PC-3 (cell line): ENCODE data around the gene ABTB2. TPM values are rescaled to one million over a fixed set of nuclear protein-coding genes. Genes with fewer than 3 reads are reported as not detected.

Experiments
- ATAC-seq: fragments of 200-7000 bp; cut with Tn5 transposase; 2 replicates; pipeline ENCODE4 v1.9.1; 2020; ENCODE audit warnings: mild to moderate bottlenecking, moderate library complexity
- BruUV-seq: library from RNA; stranded (reverse); fragments of 400-500 nt; replicated peaks from 2 replicates; lab custom pipeline; 2021; lab: Mats Ljungman, UMichigan
- CTCF ChIA-PET: fragments of 300-600 bp; sonication (Branson Sonifier 250); formaldehyde crosslinking; loops from one replicate; lab custom pipeline; 2022; ENCODE audit warnings: antibody characterized with exemption; lab: Charles Lee
- POLR2A ChIA-PET: fragments of 300-600 bp; sonication (Branson Sonifier 250); formaldehyde crosslinking; loops from one replicate; lab custom pipeline; 2022; ENCODE audit warnings: antibody characterized with exemption; ENCODE audit not compliant: unreplicated experiment; lab: Charles Lee
- DNase-seq: peaks from one replicate; pipeline ENCODE4 v3.0.0-alpha.2; 2015
- H2AFZ ChIP-seq: fragments of 300-600 bp; sonication (generic); 2 replicates; pipeline ENCODE4 v1.6.0; 2016; ENCODE audit warnings: antibody characterized with exemption, low read length
- H3F3A ChIP-seq: fragments of 300-600 bp; sonication (generic); one replicate; pipeline ENCODE4 v1.6.0; 2017; ENCODE audit warnings: antibody characterized with exemption, low read length, control low read depth, mild to moderate bottlenecking; ENCODE audit not compliant: unreplicated experiment
- H3K27ac ChIP-seq: fragments of 300-600 bp; sonication (generic); 2 replicates; pipeline ENCODE4 v1.5.1; 2016; ENCODE audit warnings: mild to moderate bottlenecking, low read length
- H3K27me3 ChIP-seq: fragments of 300-600 bp; sonication (generic); 2 replicates; pipeline ENCODE4 v1.6.1; 2016; ENCODE audit warnings: low read length, mixed read lengths
- H3K36me3 ChIP-seq: fragments of 300-600 bp; sonication (generic); 2 replicates; pipeline ENCODE4 v1.6.1; 2016; ENCODE audit warnings: low read depth, mixed run types, low read length, mixed read lengths
- H3K4me1 ChIP-seq: fragments of 300-600 bp; sonication (generic); 2 replicates; pipeline ENCODE4 v1.5.1; 2016; ENCODE audit warnings: low read length; ENCODE audit not compliant: insufficient read depth
- H3K4me2 ChIP-seq: fragments of 300-600 bp; sonication (generic); 2 replicates; pipeline ENCODE4 v1.6.0; 2016; ENCODE audit warnings: low read length
- H3K4me3 ChIP-seq: fragments of 300-600 bp; sonication (generic); 2 replicates; pipeline ENCODE4 v1.5.1; 2016; ENCODE audit warnings: mild to moderate bottlenecking, low read length, mixed read lengths
- H3K79me2 ChIP-seq: fragments of 300-600 bp; sonication (generic); 2 replicates; pipeline ENCODE4 v1.6.1; 2017; ENCODE audit warnings: low read length, mixed read lengths
- H3K9ac ChIP-seq: fragments of 300-600 bp; sonication (generic); 2 replicates; pipeline ENCODE4 v1.6.0; 2016; ENCODE audit warnings: mild to moderate bottlenecking, low read length
- H3K9me2 ChIP-seq: fragments of 300-600 bp; sonication (generic); replicated peaks from 2 replicates; pipeline ENCODE4 v1.6.1; 2016; ENCODE audit warnings: mixed run types, low read length, mixed read lengths
- H3K9me3 ChIP-seq: fragments of 300-600 bp; sonication (generic); 2 replicates; pipeline ENCODE4 v1.6.1; 2016; ENCODE audit warnings: low read length, mixed read lengths
- H4K20me1 ChIP-seq: fragments of 300-600 bp; sonication (generic); 2 replicates; pipeline ENCODE4 v1.6.1; 2016; ENCODE audit warnings: low read length, mixed read lengths
- CTCF ChIP-seq: fragments of 300-600 bp; sonication (generic); conservative IDR thresholded peaks from 2 replicates; pipeline ENCODE4 v1.5.1; 2017; ENCODE audit warnings: antibody characterized with exemption, low read depth, mild to moderate bottlenecking, low read length
- EZH2 ChIP-seq: fragments of 300-600 bp; sonication (generic); IDR thresholded peaks from one replicate; pipeline ENCODE4 v1.6.1; 2017; ENCODE audit warnings: antibody characterized with exemption, mild to moderate bottlenecking, low read length; ENCODE audit not compliant: unreplicated experiment
- EZH2phosphoT487 ChIP-seq: fragments of 300-600 bp; sonication (generic); IDR thresholded peaks from 2 replicates; pipeline ENCODE4 v1.6.1; 2018; ENCODE audit warnings: mild to moderate bottlenecking, antibody characterized with exemption, low read length, borderline replicate concordance
- intact Hi-C: fragments of 100-400 bp; cut with micrococcal nuclease; formaldehyde crosslinking; loops from 2 replicates; pipeline ENCODE4 v1.9.0; 2023
- total RNA-seq: library from RNA; depleted of rRNA; stranded (reverse); fragments of >200 nt; gene quantifications from 2 replicates; pipeline ENCODE4 v1.2.3, GENCODE V29; 2014

The ABTB2 gene
- total RNA-seq, 1 experiment from 2014 or later: 5.2 TPM

- BruUV-seq: no TSS peak
- no peak overlapping the region for H3K9ac ChIP-seq
- no peak overlapping the region for H3K4me3 ChIP-seq
- TF ChIP-seq EZH2 (no peak), CTCF (no peak)
- ChIA-PET CTCF (no interaction called here), POLR2A (no interaction called here)
- ATAC-seq: no peak
- H3K36me3 ChIP-seq: no peaks in the 10 kb centered on the region
- H3K4me2 ChIP-seq: no peak overlapping the region
- no peak for DNase-seq
- intact Hi-C loops: no loop called here
- H3K9me3 ChIP-seq: no peaks in the 10 kb centered on the region
- no peaks in the 10 kb centered on the region for H4K20me1 ChIP-seq
- no peaks in the 10 kb centered on the region for H3K9me2 ChIP-seq
- H2AFZ ChIP-seq: no peak overlapping the region
- no peaks in the 10 kb centered on the region for H3K79me2 ChIP-seq
- no peak overlapping the region for H3K27ac ChIP-seq
- H3K27me3 ChIP-seq: no peaks in the 10 kb centered on the region
- H3F3A ChIP-seq: no peaks in the 10 kb centered on the region
- H3K4me1 ChIP-seq: peaks cover 31% of the 10 kb centered on the region
Observed at GRCh38 chr11:34191578-34191977, 166.2 kb downstream of the ABTB2 start.

- Histone ChIP-seq H3K4me1 (peaks cover 31% of the 10 kb centered on the region), H3F3A (no peaks in the 10 kb centered on the region), H3K9me2 (no peaks in the 10 kb centered on the region), H2AFZ (no peak overlapping the region), H3K9ac (no peak overlapping the region), H3K36me3 (no peaks in the 10 kb centered on the region), H3K27me3 (no peaks in the 10 kb centered on the region), H3K9me3 (no peaks in the 10 kb centered on the region), H3K79me2 (no peaks in the 10 kb centered on the region), H4K20me1 (no peaks in the 10 kb centered on the region), H3K4me3 (no peak overlapping the region), H3K4me2 (no peak overlapping the region), H3K27ac (no peak overlapping the region)
- DNase-seq (no peak), ATAC-seq (no peak)
- CTCF ChIA-PET: no interaction called here
- intact Hi-C loops: no loop called here
- POLR2A ChIA-PET: no interaction called here
- TF ChIP-seq EZH2phosphoT487: no peak
- TF ChIP-seq EZH2: no peak
- TF ChIP-seq CTCF: no peak
- BruUV-seq: no TSS peak
Observed at GRCh38 chr11:34190192-34191139, 167.3 kb downstream of the ABTB2 start.

GRCh38 chr11:34189191-34189590 is 168.6 kb downstream of the ABTB2 start:
- Histone ChIP-seq H3K4me1 (peaks cover 21% of the 10 kb centered on the region), H3K4me3 (no peak overlapping the region), H3K27ac (no peak overlapping the region), H4K20me1 (no peaks in the 10 kb centered on the region), H2AFZ (no peak overlapping the region), H3K9me2 (no peaks in the 10 kb centered on the region), H3K9ac (no peak overlapping the region), H3K27me3 (no peaks in the 10 kb centered on the region), H3K9me3 (no peaks in the 10 kb centered on the region), H3K36me3 (no peaks in the 10 kb centered on the region), H3F3A (no peaks in the 10 kb centered on the region), H3K79me2 (no peaks in the 10 kb centered on the region), H3K4me2 (no peak overlapping the region)
- BruUV-seq: no TSS peak
- intact Hi-C loops: no loop called here
- ATAC-seq: no peak
- TF ChIP-seq EZH2: no peak
- TF ChIP-seq EZH2phosphoT487: no peak
- TF ChIP-seq CTCF: no peak
- no peak for DNase-seq
- POLR2A ChIA-PET: no interaction called here
- CTCF ChIA-PET: no interaction called here
